NOMO-1 treated with DMSO at 0.1 percent for 48 hours (cell line): ENCODE results near the gene ZNF511.

Experiments
- DNase-seq: peaks from one replicate; lab custom pipeline; 2025; ENCODE audit not compliant: unreplicated experiment; lab: John Stamatoyannopoulos, UW

Gene ZNF511

GRCh38 chr10:133334503-133335245 is 26.0 kb downstream of the ZNF511 start:
- DNase-seq: no peak

GRCh38 chr10:133335246-133336117 is 26.8 kb downstream of the ZNF511 start:
- DNase-seq: no peak

GRCh38 chr10:133336118-133336576 is 27.4 kb downstream of the ZNF511 start:
- DNase-seq: no peak

- DNase-seq: no peak
Measured at GRCh38 chr10:133336577-133337369, 28.1 kb downstream of the ZNF511 start, which contains the start of gene CALY. TSS of gene CALY (minus strand) at chr10:133336896. CDS start at chr10:133328989, 7,907 bp downstream.

GRCh38 chr10:133337370-133337725 is 28.6 kb downstream of the ZNF511 start:
- DNase-seq: no peak

GRCh38 chr10:133338080-133339071 is 29.7 kb downstream of the ZNF511 start:
- DNase-seq: no peak

- DNase-seq: no peak
Measured at GRCh38 chr10:133339708-133340380, 31.1 kb downstream of the ZNF511 start.

- no peak for DNase-seq
Measured at GRCh38 chr10:133341983-133342382, 33.3 kb downstream of the ZNF511 start.

GRCh38 chr10:133342942-133343341 is 34.2 kb downstream of the ZNF511 start:
- no peak for DNase-seq

- no peak for DNase-seq
Measured at GRCh38 chr10:133343558-133343957, 34.8 kb downstream of the ZNF511 start.

- no peak for DNase-seq
Measured at GRCh38 chr10:133344236-133344635, 35.5 kb downstream of the ZNF511 start.

GRCh38 chr10:133346413-133346812 is 37.7 kb downstream of the ZNF511 start:
- no peak for DNase-seq

GRCh38 chr10:133347710-133348517 is 39.2 kb downstream of the ZNF511 start:
- no peak for DNase-seq

GRCh38 chr10:133349160-133349568 is 40.5 kb downstream of the ZNF511 start:
- DNase-seq: no peak

GRCh38 chr10:133349577-133350011 is 40.9 kb downstream of the ZNF511 start:
- no peak for DNase-seq

- no peak for DNase-seq
Measured at GRCh38 chr10:133350283-133350949, 41.7 kb downstream of the ZNF511 start.

GRCh38 chr10:133350950-133351329 is 42.2 kb downstream of the ZNF511 start:
- no peak for DNase-seq
